Measurements from ENCODE around the gene PCDH15. TPM values are rescaled to one million over a fixed set of nuclear protein-coding genes. Genes with fewer than 3 reads are reported as not detected.

The PCDH15 gene
- total RNA-seq, 2 experiments from 2014 or later, result not detected

- H3K36me3 Mint-ChIP-seq (ENCODE audit: low read depth), result no peaks in the 10 kb centered on the region
Observed at GRCh38 chr10:54667136-54667535, 133.9 kb downstream of the PCDH15 start.

GRCh38 chr10:54666192-54666591 lies 134.8 kb downstream of the PCDH15 start:
- Mint-ChIP-seq H3K4me1 (no peaks in the 10 kb centered on the region), H3K27ac (no peak overlapping the region), H3K9me3 (no peaks in the 10 kb centered on the region), H3K36me3 (ENCODE audit: low read depth) (no peaks in the 10 kb centered on the region), H3K4me3 (no peak overlapping the region), H3K27me3 (no peaks in the 10 kb centered on the region)
- CTCF ChIA-PET, result no interaction called here
- POLR2A ChIA-PET, result interaction anchor here (0.6 kb wide), 1 partner anchor 1661 kb away, joined by 3 read pairs; no protein-coding TSS in a partner anchor
- DNase-seq, result no peak

More at GRCh38 chr10:54667136-54667535, 133.9 kb downstream of the PCDH15 start:
- Mint-ChIP-seq H3K4me1 (no peaks in the 10 kb centered on the region), H3K27ac (no peak overlapping the region), H3K27me3 (no peaks in the 10 kb centered on the region), H3K4me3 (no peak overlapping the region), H3K9me3 (no peaks in the 10 kb centered on the region)
- no peak for DNase-seq
- POLR2A ChIA-PET, result no interaction called here
- CTCF ChIA-PET, result no interaction called here

- Mint-ChIP-seq H3K27me3 (no peaks in the 10 kb centered on the region), H3K27ac (no peak overlapping the region), H3K9me3 (no peaks in the 10 kb centered on the region), H3K4me1 (no peaks in the 10 kb centered on the region), H3K4me3 (no peak overlapping the region), H3K36me3 (ENCODE audit: low read depth) (no peaks in the 10 kb centered on the region)
- POLR2A ChIA-PET, result no interaction called here
- DNase-seq, result no peak
- CTCF ChIA-PET, result no interaction called here
Observed at GRCh38 chr10:54665095-54665494, 135.9 kb downstream of the PCDH15 start.

- no peaks in the 10 kb centered on the region for H3K4me1 Mint-ChIP-seq
- H3K36me3 Mint-ChIP-seq (ENCODE audit: low read depth), result no peaks in the 10 kb centered on the region
- peaks cover 2% of the 10 kb centered on the region for H3K9me3 Mint-ChIP-seq
- H3K4me3 Mint-ChIP-seq, result no peak overlapping the region
- H3K27me3 Mint-ChIP-seq, result no peaks in the 10 kb centered on the region
- no peak overlapping the region for H3K27ac Mint-ChIP-seq
- CTCF ChIA-PET, result no interaction called here
- POLR2A ChIA-PET, result no interaction called here
- no peak for DNase-seq
Observed at GRCh38 chr10:54660397-54660796, 140.6 kb downstream of the PCDH15 start.

- ChIA-PET POLR2A (no interaction called here), CTCF (no interaction called here)
- Mint-ChIP-seq H3K27ac (no peak overlapping the region), H3K9me3 (peaks cover 8% of the 10 kb centered on the region), H3K36me3 (ENCODE audit: low read depth) (no peaks in the 10 kb centered on the region), H3K4me1 (no peaks in the 10 kb centered on the region), H3K4me3 (no peak overlapping the region), H3K27me3 (no peaks in the 10 kb centered on the region)
- DNase-seq, result no peak
Observed at GRCh38 chr10:54656643-54657042, 144.4 kb downstream of the PCDH15 start.

- ChIA-PET CTCF (no interaction called here), POLR2A (no interaction called here)
- no peaks in the 10 kb centered on the region for H3K4me1 Mint-ChIP-seq
- DNase-seq, result no peak
- no peak overlapping the region for H3K27ac Mint-ChIP-seq
- H3K9me3 Mint-ChIP-seq, result peaks cover 13% of the 10 kb centered on the region
- H3K36me3 Mint-ChIP-seq (ENCODE audit: low read depth), result no peaks in the 10 kb centered on the region
- no peaks in the 10 kb centered on the region for H3K27me3 Mint-ChIP-seq
- H3K4me3 Mint-ChIP-seq, result no peak overlapping the region
Observed at GRCh38 chr10:54653518-54653917, 147.5 kb downstream of the PCDH15 start.

- no peaks in the 10 kb centered on the region for H3K4me1 Mint-ChIP-seq
- H3K36me3 Mint-ChIP-seq (ENCODE audit: low read depth), result no peaks in the 10 kb centered on the region
- no peaks in the 10 kb centered on the region for H3K27me3 Mint-ChIP-seq
- no peak for DNase-seq
- ChIA-PET CTCF (no interaction called here), POLR2A (no interaction called here)
- H3K4me3 Mint-ChIP-seq, result no peak overlapping the region
- no peak overlapping the region for H3K27ac Mint-ChIP-seq
- peaks cover 13% of the 10 kb centered on the region for H3K9me3 Mint-ChIP-seq
Observed at GRCh38 chr10:54650547-54650946, 150.5 kb downstream of the PCDH15 start.

- ChIA-PET POLR2A (no interaction called here), CTCF (no interaction called here)
- peaks cover 7% of the 10 kb centered on the region for H3K9me3 Mint-ChIP-seq
- no peak for DNase-seq
- no peak overlapping the region for H3K4me3 Mint-ChIP-seq
- no peak overlapping the region for H3K27ac Mint-ChIP-seq
- no peaks in the 10 kb centered on the region for H3K36me3 Mint-ChIP-seq (ENCODE audit: low read depth)
- H3K4me1 Mint-ChIP-seq, result no peaks in the 10 kb centered on the region
- no peaks in the 10 kb centered on the region for H3K27me3 Mint-ChIP-seq
Observed at GRCh38 chr10:54622017-54622416, 179.0 kb downstream of the PCDH15 start.

- no peaks in the 10 kb centered on the region for H3K36me3 Mint-ChIP-seq (ENCODE audit: low read depth)
- ChIA-PET POLR2A (no interaction called here), CTCF (no interaction called here)
- no peaks in the 10 kb centered on the region for H3K27me3 Mint-ChIP-seq
- no peak overlapping the region for H3K27ac Mint-ChIP-seq
- no peaks in the 10 kb centered on the region for H3K4me1 Mint-ChIP-seq
- H3K4me3 Mint-ChIP-seq, result no peak overlapping the region
- peaks cover 4% of the 10 kb centered on the region for H3K9me3 Mint-ChIP-seq
- no peak for DNase-seq
Observed at GRCh38 chr10:54620352-54620751, 180.7 kb downstream of the PCDH15 start.

GRCh38 chr10:54614072-54614471 lies 187.0 kb downstream of the PCDH15 start:
- CTCF ChIA-PET, result no interaction called here
- no peaks in the 10 kb centered on the region for H3K4me1 Mint-ChIP-seq
- no peak overlapping the region for H3K4me3 Mint-ChIP-seq
- no peak overlapping the region for H3K27ac Mint-ChIP-seq
- no peak for DNase-seq
- POLR2A ChIA-PET, result no interaction called here
- H3K9me3 Mint-ChIP-seq, result no peaks in the 10 kb centered on the region
- H3K36me3 Mint-ChIP-seq (ENCODE audit: low read depth), result no peaks in the 10 kb centered on the region
- no peaks in the 10 kb centered on the region for H3K27me3 Mint-ChIP-seq

GRCh38 chr10:54613162-54613561 lies 187.9 kb downstream of the PCDH15 start:
- ChIA-PET POLR2A (no interaction called here), CTCF (no interaction called here)
- Mint-ChIP-seq H3K4me3 (no peak overlapping the region), H3K4me1 (no peaks in the 10 kb centered on the region), H3K36me3 (ENCODE audit: low read depth) (no peaks in the 10 kb centered on the region), H3K27ac (no peak overlapping the region), H3K9me3 (no peaks in the 10 kb centered on the region), H3K27me3 (no peaks in the 10 kb centered on the region)
- DNase-seq, result no peak

- no peak for DNase-seq
- ChIA-PET CTCF (no interaction called here), POLR2A (no interaction called here)
- Mint-ChIP-seq H3K27ac (no peak overlapping the region), H3K4me3 (no peak overlapping the region), H3K27me3 (no peaks in the 10 kb centered on the region), H3K4me1 (no peaks in the 10 kb centered on the region), H3K9me3 (peaks cover 4% of the 10 kb centered on the region), H3K36me3 (ENCODE audit: low read depth) (no peaks in the 10 kb centered on the region)
Observed at GRCh38 chr10:54609423-54609822, 191.6 kb downstream of the PCDH15 start.

GRCh38 chr10:54607983-54608382 lies 193.0 kb downstream of the PCDH15 start:
- Mint-ChIP-seq H3K4me1 (no peaks in the 10 kb centered on the region), H3K9me3 (peaks cover 4% of the 10 kb centered on the region), H3K27ac (no peak overlapping the region), H3K27me3 (no peaks in the 10 kb centered on the region), H3K4me3 (no peak overlapping the region), H3K36me3 (ENCODE audit: low read depth) (no peaks in the 10 kb centered on the region)
- ChIA-PET CTCF (no interaction called here), POLR2A (no interaction called here)
- no peak for DNase-seq

GRCh38 chr10:54594289-54594688 lies 206.7 kb downstream of the PCDH15 start:
- no peaks in the 10 kb centered on the region for H3K36me3 Mint-ChIP-seq (ENCODE audit: low read depth)
- H3K4me1 Mint-ChIP-seq, result no peaks in the 10 kb centered on the region
- H3K27ac Mint-ChIP-seq, result no peak overlapping the region
- ChIA-PET POLR2A (no interaction called here), CTCF (no interaction called here)
- no peak overlapping the region for H3K4me3 Mint-ChIP-seq
- no peak for DNase-seq
- H3K9me3 Mint-ChIP-seq, result peaks cover 13% of the 10 kb centered on the region
- no peaks in the 10 kb centered on the region for H3K27me3 Mint-ChIP-seq

GRCh38 chr10:54587971-54588370 lies 213.1 kb downstream of the PCDH15 start:
- ChIA-PET CTCF (no interaction called here), POLR2A (no interaction called here)
- no peaks in the 10 kb centered on the region for H3K36me3 Mint-ChIP-seq (ENCODE audit: low read depth)
- peaks cover 4% of the 10 kb centered on the region for H3K9me3 Mint-ChIP-seq
- H3K4me1 Mint-ChIP-seq, result no peaks in the 10 kb centered on the region
- H3K27me3 Mint-ChIP-seq, result no peaks in the 10 kb centered on the region
- DNase-seq, result no peak
- no peak overlapping the region for H3K4me3 Mint-ChIP-seq
- no peak overlapping the region for H3K27ac Mint-ChIP-seq

Data from activated CD4-positive, alpha-beta memory T cell treated with anti-CD3 and anti-CD28 coated beads, Interleukin-2, amount 10 ng/mL, durations not matched to agents 7 days and 5 days (primary cell).